Loucy (cell line): ENCODE results near the gene NDUFAF5.

Experiments used
- EZH2phosphoT487 ChIP-seq: fragments of 200-600 bp; IDR thresholded peaks from 2 replicates; pipeline ENCODE4 v1.6.1; 2018; ENCODE audit warnings: antibody characterized with exemption, mild to moderate bottlenecking, moderate library complexity, borderline replicate concordance
- TF ChIP-seq, protein P1 (sequence below): fragments of 200-600 bp; sonication (generic); conservative IDR thresholded peaks from 2 replicates; pipeline ENCODE4 v1.5.1; 2014; ENCODE audit warnings: mild to moderate bottlenecking, antibody characterized with exemption, low read length

DNA sequence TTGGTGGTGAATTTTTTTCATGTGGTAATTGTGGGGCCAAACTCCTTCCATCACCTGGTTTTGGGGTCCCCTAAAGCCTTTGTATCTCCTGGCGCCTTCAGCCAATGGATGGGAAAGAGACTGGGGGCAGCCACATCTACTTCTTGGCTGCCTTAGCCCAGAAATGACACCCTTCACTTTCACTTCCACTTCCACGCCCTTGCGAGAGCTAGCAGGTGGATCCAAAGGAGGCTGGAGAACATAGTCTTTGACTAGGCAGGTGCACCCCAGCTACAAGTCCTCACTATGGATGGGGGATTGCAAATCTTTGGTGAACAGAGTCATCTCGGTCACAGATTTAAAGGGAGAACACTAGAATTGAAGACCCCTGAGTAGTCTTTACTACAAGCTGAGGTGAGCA is 70.8 kb downstream of the NDUFAF5 start:
- TF ChIP-seq, protein P1, sequence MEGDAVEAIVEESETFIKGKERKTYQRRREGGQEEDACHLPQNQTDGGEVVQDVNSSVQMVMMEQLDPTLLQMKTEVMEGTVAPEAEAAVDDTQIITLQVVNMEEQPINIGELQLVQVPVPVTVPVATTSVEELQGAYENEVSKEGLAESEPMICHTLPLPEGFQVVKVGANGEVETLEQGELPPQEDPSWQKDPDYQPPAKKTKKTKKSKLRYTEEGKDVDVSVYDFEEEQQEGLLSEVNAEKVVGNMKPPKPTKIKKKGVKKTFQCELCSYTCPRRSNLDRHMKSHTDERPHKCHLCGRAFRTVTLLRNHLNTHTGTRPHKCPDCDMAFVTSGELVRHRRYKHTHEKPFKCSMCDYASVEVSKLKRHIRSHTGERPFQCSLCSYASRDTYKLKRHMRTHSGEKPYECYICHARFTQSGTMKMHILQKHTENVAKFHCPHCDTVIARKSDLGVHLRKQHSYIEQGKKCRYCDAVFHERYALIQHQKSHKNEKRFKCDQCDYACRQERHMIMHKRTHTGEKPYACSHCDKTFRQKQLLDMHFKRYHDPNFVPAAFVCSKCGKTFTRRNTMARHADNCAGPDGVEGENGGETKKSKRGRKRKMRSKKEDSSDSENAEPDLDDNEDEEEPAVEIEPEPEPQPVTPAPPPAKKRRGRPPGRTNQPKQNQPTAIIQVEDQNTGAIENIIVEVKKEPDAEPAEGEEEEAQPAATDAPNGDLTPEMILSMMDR: no peak
- no peak for TF ChIP-seq EZH2phosphoT487
